ENCODE data around the gene SLC25A21.

DNA sequence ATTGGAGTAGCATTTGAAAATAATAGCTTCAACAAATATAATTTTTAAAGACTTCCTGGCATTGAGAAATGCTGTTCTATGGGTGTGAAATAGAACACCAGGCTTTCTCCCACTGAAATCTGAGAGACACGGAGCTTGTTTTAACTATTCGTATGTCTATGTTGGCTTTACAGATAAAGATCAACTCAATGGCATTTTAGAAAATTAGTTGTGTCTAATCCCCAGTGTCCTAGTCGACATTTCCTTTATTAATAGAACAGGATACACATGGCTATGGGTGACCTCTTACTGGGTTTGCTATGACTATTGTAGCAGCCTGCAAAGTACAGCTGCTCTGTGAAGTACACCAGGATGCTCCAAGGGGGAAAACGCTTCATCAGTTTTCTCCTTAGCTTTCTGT lies 159.3 kb downstream of the SLC25A21 start:
- TF ChIP-seq, protein P1, sequence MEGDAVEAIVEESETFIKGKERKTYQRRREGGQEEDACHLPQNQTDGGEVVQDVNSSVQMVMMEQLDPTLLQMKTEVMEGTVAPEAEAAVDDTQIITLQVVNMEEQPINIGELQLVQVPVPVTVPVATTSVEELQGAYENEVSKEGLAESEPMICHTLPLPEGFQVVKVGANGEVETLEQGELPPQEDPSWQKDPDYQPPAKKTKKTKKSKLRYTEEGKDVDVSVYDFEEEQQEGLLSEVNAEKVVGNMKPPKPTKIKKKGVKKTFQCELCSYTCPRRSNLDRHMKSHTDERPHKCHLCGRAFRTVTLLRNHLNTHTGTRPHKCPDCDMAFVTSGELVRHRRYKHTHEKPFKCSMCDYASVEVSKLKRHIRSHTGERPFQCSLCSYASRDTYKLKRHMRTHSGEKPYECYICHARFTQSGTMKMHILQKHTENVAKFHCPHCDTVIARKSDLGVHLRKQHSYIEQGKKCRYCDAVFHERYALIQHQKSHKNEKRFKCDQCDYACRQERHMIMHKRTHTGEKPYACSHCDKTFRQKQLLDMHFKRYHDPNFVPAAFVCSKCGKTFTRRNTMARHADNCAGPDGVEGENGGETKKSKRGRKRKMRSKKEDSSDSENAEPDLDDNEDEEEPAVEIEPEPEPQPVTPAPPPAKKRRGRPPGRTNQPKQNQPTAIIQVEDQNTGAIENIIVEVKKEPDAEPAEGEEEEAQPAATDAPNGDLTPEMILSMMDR (IDR thresholded peaks at IDR 0.05) = no peak
- no peak for TF ChIP-seq POLR2A (IDR thresholded peaks at IDR 0.05)

Data from ovary (tissue), 3 donors.